ENCODE data around the gene MSX1.

Gene MSX1

GRCh38 chr4:4913147-4913561 lies 53.7 kb downstream of the MSX1 start:
- DNase-seq (ENCODE audit: low spot score) = peak; percentile 11
